Fibroblast of lung (primary cell): ENCODE measurements around the gene HOXC6. TPM values are rescaled to one million over a fixed set of nuclear protein-coding genes. Genes with fewer than 3 reads are reported as not detected.

Source experiments
- DNase-seq, 2 donors: peaks; one replicate each; pipeline versions ENCODE4 v3.0.0 to v3.0.0-alpha.2; 2010; ENCODE audit warnings: low read depth in 2 of 2
- H2AFZ ChIP-seq: 2 replicates; pipeline ENCODE4 v1.5.1; 2012; ENCODE audit warnings: low read length, control low read depth, inconsistent platforms
- H3K27ac ChIP-seq: 2 replicates; pipeline ENCODE4 v1.5.1; 2011; ENCODE audit warnings: low read length, control low read depth; ENCODE audit not compliant: insufficient read depth
- H3K27me3 ChIP-seq: 2 replicates; pipeline ENCODE4 v1.5.1; 2011; ENCODE audit warnings: mild to moderate bottlenecking, low read length; ENCODE audit not compliant: control insufficient read depth, insufficient read depth
- H3K36me3 ChIP-seq: 2 replicates; pipeline ENCODE4 v1.5.1; 2011; ENCODE audit warnings: low read length; ENCODE audit not compliant: control insufficient read depth, insufficient read depth
- H3K4me1 ChIP-seq: 2 replicates; pipeline ENCODE4 v1.5.1; 2011; ENCODE audit warnings: low read length; ENCODE audit not compliant: control insufficient read depth, insufficient read depth; ENCODE audit errors: extremely low read depth
- H3K4me2 ChIP-seq: 2 replicates; pipeline ENCODE4 v1.5.1; 2011; ENCODE audit warnings: low read length, control low read depth; ENCODE audit not compliant: insufficient read depth; ENCODE audit errors: extremely low read depth
- H3K4me3 ChIP-seq, 4 experiments: fragments of 200-600 bp in 1 of 4; sonication (generic) in 1 of 4; replicated peaks in 1 of 4; 2 replicates each; pipeline ENCODE4 v1.5.1; 2011 to 2016; ENCODE audit warnings: low read length in 4 of 4, low read depth in 3 of 4, mild to moderate bottlenecking in 3 of 4, control low read depth in 2 of 4, inconsistent platforms in 1 of 4, mixed read lengths in 1 of 4; ENCODE audit not compliant: insufficient read depth in 1 of 4; ENCODE audit errors: control extremely low read depth in 1 of 4
- H3K79me2 ChIP-seq: 2 replicates; pipeline ENCODE4 v1.5.1; 2012; ENCODE audit warnings: mild to moderate bottlenecking, low read length, inconsistent platforms; ENCODE audit not compliant: control insufficient read depth, insufficient read depth
- H3K9ac ChIP-seq: 2 replicates; pipeline ENCODE4 v1.5.1; 2011; ENCODE audit warnings: mild to moderate bottlenecking, low read length, control low read depth; ENCODE audit not compliant: insufficient read depth
- H3K9me3 ChIP-seq: 2 replicates; pipeline ENCODE4 v1.5.1; 2012; ENCODE audit warnings: low read depth, low read length; ENCODE audit not compliant: control insufficient read depth, insufficient read depth
- H4K20me1 ChIP-seq: 2 replicates; pipeline ENCODE4 v1.5.1; 2011; ENCODE audit warnings: low read length; ENCODE audit not compliant: control insufficient read depth, insufficient read depth; ENCODE audit errors: extremely low read depth
- CTCF ChIP-seq, 2 donors: IDR thresholded peaks in 1 of 2; conservative IDR thresholded peaks in 1 of 2; 1 replicate in 1 of 2; 2 replicates in 1 of 2; pipeline ENCODE4 v1.5.1; 2011 to 2012; ENCODE audit warnings: low read length in 2 of 2, control low read depth in 1 of 2, inconsistent platforms in 1 of 2, low read depth in 1 of 2, mild to moderate bottlenecking in 1 of 2
- EZH2 ChIP-seq: IDR thresholded peaks from 2 replicates; pipeline ENCODE4 v1.5.1; 2012; ENCODE audit warnings: low read length, control low read depth, mild to moderate bottlenecking; ENCODE audit errors: missing control alignments
- polyA plus RNA-seq, 2 donors: library from polyadenylated mRNA; depleted of rRNA in 1 of 2; stranded (reverse) in 1 of 2; unstranded in 1 of 2; fragments of >200 nt; gene quantifications; 2 replicates each; pipeline ENCODE4 v1.2.1, GENCODE V29; 2011 to 2012; ENCODE audit warnings: missing spikeins in 1 of 2
- total RNA-seq: library from RNA; depleted of rRNA; stranded (reverse); fragments of >200 nt; gene quantifications from 2 replicates; pipeline ENCODE4 v1.2.1, GENCODE V29; 2014

Gene HOXC6
- total and polyA plus RNA-seq, 2 donors (not counting 1 experiment from before 2014, with no cell fraction given) = 0.17 to 0.52 TPM

GRCh38 chr12:54052438-54053002, 24.3 kb downstream of the HOXC6 start:
- Histone ChIP-seq H4K20me1 (no peaks in the 10 kb centered on the region), H3K36me3 (no peaks in the 10 kb centered on the region), H3K9ac (no peak overlapping the region), H3K9me3 (no peaks in the 10 kb centered on the region), H3K4me1 (no peaks in the 10 kb centered on the region), H3K79me2 (no peaks in the 10 kb centered on the region), H2AFZ (no peak overlapping the region), H3K27me3 (peaks cover 8% of the 10 kb centered on the region), H3K4me2 (no peak overlapping the region), H3K27ac (no peak overlapping the region), H3K4me3 (no peak overlapping the region)
- DNase-seq = peak in 1 of 2 donors; percentile 14
- TF ChIP-seq CTCF (conservative IDR thresholded peaks at IDR 0.05 in 1 of 2, IDR thresholded peaks at IDR 0.05 in 1 of 2; ENCODE audit: low read depth in 1 of 2, low read length in 2 of 2) = no peak
- no peak for TF ChIP-seq EZH2

GRCh38 chr12:54053003-54053750, 24.9 kb downstream of the HOXC6 start:
- no peaks in the 10 kb centered on the region for H3K9me3 ChIP-seq
- no peaks in the 10 kb centered on the region for H3K4me1 ChIP-seq
- no peaks in the 10 kb centered on the region for H4K20me1 ChIP-seq
- no peak overlapping the region for H3K27ac ChIP-seq
- peaks cover 3% of the 10 kb centered on the region for H3K27me3 ChIP-seq
- TF ChIP-seq CTCF (conservative IDR thresholded peaks at IDR 0.05 in 1 of 2, IDR thresholded peaks at IDR 0.05 in 1 of 2; ENCODE audit: low read depth in 1 of 2, low read length in 2 of 2) (no peak), EZH2 (no peak)
- peak overlapping the region; percentile 40 for H2AFZ ChIP-seq
- H3K36me3 ChIP-seq = no peaks in the 10 kb centered on the region
- peak overlapping the region; percentile 69 to 85 (median 76) for H3K4me3 ChIP-seq
- H3K4me2 ChIP-seq = peak overlapping the region; percentile 81
- H3K9ac ChIP-seq = no peak overlapping the region
- no peak for DNase-seq
- H3K79me2 ChIP-seq = no peaks in the 10 kb centered on the region

GRCh38 chr12:54053751-54054741, 25.8 kb downstream of the HOXC6 start, which contains the start of gene HOXC4:
Gene HOXC4 (plus strand): TSS chr12:54053835. CDS start chr12:54053923, 88 bp downstream.
- no peaks in the 10 kb centered on the region for H3K27me3 ChIP-seq

More at GRCh38 chr12:54053751-54054741, 25.8 kb downstream of the HOXC6 start, which contains the start of gene HOXC4:
- TF ChIP-seq EZH2 = peak; percentile 43
- TF ChIP-seq CTCF (conservative IDR thresholded peaks at IDR 0.05 in 1 of 2, IDR thresholded peaks at IDR 0.05 in 1 of 2; ENCODE audit: low read depth in 1 of 2, low read length in 2 of 2) = no peak
- H3K27ac ChIP-seq = no peak within 1 kb of the TSS
- peak within 1 kb of the TSS; percentile 69 to 85 (median 76) for H3K4me3 ChIP-seq
- DNase-seq = peak; percentile 29 to 42
- H3K9ac ChIP-seq = peak within 1 kb of the TSS; percentile 46
- H3K4me2 ChIP-seq = peak within 1 kb of the TSS; percentile 81
- H4K20me1 ChIP-seq = no peaks in the 10 kb centered on the region
- no peaks in the 10 kb centered on the region for H3K79me2 ChIP-seq
- H2AFZ ChIP-seq = peak within 1 kb of the TSS; percentile 85
- no peaks in the 10 kb centered on the region for H3K4me1 ChIP-seq
- H3K9me3 ChIP-seq = no peaks in the 10 kb centered on the region
- H3K36me3 ChIP-seq = no peaks in the 10 kb centered on the region
